Activated CD8-positive, alpha-beta memory T cell treated with anti-CD3 and anti-CD28 coated beads for 1 hour (primary cell): ENCODE data around the gene FERMT3.
"Not testable (repeated sequence)": the region's sequence is repeated elsewhere in the genome, so short reads cannot be mapped to it uniquely, and the experiment has no call there.

Experiments
- DNase-seq, 2 donors: peaks; one replicate each; pipeline ENCODE4 v3.0.0-alpha.2; 2020; ENCODE audit warnings: low read depth in 1 of 2; ENCODE audit errors: extremely low read depth in 1 of 2

FERMT3 gene

DNA sequence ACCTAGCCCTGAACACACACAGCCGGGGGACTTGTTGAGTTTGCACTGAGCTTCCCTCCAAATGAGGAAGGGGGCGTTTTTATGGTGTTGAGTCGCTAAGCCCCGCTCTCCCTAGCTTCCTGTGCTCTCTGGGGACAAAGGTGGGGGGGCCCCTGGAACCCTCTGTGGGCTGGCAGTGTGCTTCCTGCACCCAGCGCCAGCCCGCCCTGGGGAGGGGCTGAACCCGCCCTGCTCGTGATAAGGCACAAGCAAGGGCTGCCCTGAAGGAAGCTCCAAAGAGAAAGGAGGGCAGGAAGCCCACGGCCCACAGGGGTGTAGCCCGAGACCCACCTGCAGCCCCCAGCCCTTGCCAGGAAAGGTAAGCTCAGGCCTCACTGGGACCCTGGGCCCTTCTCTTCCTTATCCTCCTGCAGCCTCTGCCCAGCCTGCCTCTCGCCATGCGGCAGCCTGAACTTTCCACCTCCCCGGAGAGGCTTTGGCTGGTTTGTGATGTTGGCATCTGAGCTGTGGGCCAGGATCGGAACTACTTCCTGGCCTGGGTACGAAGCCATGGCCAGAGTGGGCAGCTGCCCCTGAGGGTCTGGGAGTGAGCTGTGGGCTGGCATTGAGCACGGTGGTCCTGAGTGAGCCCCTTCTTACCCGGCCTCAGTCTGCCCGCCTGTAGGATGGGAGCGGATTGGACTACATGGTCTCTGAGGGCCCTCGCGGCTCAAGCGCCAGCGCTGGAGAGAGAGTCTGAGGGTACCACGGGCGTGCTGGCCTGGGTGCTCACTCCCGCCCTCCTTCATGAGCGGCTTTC lies at the start of gene FERMT3:
TSS of gene FERMT3 (plus strand) at position 265 of the 799 bp plus-strand sequence. CDS start 644 bp downstream, outside the sequence.
- peak in 1 of 2 donors; percentile 53 for DNase-seq

DNA sequence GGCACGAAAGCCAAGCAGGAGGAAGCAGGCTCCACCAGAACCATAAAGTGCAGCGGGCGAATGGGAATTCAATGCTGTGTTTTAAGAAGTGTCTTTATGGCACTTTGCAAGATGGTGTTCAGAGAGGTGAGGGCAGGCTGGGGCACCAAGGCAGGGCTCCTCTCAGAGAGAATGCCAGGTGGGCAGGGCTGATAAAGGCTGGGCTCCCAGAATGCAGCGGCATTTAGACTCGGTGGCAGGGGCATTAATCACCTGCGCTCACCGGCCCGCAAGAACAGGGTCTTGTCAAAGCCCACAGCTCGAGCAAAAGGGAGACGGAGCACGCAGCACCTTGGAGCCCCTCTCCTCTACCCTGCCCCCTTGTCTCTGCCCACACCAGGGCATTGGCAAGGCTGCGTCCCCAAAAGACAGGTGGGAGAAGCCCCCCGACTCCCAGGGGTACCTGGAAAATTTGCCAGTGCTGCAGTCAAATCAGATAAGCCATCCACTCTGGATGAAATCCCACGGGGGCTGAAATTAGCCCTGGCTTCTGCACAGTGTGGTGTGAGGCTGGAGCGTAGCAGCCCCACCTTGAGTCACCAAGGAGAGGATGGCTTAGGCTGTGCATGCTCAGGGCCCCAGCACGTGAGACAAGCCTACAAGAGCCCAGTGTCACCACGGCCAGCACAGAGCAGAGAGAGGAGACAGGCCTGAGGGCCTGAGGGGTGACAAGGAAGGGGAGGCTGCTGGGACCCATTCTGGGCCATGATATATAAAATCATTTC lies 48.7 kb upstream of the FERMT3 start:
- no peak for DNase-seq

DNA sequence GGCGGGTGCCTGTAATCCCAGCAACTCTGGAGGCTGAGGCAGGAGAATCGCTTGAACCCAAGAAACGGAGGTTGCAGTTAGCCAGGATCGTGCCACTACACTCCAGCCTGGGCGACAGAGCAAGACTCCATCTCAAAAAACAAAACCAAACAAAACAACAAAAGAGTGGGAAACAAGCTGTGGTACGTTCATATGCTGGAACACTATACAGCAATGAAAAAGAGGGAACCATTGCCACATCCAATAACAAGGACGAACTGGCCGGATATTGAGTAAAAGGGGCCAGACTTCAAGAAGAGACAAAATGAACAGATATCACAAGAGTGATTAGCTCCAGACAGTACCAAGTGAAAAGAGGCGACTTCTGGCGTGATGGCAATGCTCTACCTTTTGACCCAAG lies 45.5 kb upstream of the FERMT3 start:
- no peak for DNase-seq

DNA sequence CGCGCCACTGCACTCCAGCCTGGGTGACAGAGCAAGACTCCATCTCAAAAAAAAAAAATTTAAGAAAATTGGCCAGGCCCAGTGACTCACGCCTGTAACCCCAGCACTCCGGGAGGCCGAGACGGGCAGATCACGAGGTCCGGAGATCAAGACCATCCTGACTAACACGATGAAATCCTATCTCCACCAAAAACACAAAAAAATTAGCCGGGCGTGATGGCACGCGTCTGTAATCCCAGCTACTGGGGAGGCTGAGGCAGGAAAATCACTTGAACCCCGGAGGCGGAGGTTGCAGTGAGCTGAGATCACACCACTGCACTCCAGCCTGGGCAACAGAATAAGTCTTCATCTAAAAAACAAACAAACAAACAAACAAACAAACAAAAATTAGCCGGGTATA lies 43.8 kb upstream of the FERMT3 start:
- DNase-seq = not testable (repeated sequence)

DNA sequence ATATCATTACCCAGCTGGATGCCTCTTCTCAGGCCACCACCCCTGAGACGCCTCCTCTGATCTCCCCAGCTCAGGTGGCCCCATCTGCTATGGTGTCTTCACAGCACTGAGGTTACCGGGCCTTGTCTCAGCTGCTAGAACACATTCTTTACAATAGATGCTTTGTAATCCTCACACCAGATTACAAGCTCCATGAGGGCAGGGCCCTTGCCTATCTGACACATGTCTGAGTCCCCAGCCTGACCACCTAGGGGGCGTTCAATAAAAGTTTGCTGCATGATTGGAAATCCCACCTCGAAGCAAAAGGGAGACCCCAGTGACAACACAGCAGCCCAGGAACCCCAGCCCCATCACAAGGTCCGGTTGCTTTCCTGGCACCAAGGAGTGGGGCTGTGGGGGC lies 42.6 kb upstream of the FERMT3 start:
- DNase-seq = no peak

DNA sequence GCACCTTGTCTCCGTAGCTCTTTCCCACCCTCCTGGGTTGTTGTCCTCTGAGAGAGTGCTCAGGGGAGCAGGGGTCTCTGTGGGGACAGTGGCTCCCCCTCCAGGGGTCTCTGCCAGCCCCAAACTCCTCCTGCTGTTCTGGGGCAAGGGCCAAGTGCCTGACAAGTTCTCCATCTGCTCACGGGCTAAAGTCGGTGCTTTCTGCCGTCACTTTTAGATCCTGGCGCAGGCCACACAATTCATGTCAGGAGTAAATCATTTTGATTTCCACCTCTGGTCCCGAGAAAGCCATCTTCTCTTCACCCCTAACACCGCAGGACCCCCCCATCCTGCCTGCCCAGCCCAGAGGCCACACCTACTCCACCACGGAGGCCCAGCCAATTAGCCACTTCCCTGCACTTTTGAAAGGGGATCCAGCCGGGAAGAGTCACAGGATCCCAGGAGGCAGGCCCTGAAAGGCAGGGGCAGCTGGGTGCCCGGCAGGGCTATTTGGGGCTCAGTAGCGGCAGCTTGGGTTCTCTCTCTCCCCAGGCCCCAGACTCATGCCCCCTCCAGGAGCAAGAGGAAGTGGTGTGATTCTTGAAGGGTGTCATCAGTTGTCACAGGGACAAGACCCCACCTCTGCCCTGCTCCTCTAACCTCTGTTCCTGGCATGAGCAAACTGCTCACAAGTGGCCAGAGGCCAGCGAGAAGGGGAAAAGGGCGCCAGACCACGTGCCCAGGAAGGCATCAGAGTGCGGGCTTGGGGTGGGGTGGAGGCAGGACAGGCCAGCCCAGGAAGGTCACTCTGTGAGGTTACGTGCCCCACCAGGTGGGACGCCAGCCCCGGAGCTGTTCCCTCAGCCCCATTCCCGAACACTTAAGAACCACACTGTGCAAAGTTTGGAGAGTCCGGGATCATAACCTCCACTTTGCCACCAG lies 41.9 kb upstream of the FERMT3 start:
- no peak for DNase-seq

DNA sequence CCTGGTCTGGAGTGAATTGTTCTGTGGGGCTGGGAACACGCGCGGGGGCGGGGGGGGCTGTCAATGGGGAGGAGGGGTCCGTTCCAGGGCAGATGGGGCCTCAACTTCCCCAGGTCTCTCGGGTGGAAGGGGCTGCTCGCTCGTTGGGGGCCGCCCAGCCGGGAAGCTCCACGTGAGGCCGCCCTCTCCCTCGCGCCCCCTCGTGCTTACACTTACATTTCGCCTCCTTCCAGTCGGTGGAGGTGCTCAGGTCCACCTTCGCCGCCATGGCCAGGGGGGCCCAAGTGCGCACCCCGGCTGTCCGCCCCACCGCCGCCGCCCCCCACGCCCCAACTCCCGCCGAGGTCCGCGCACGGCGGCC lies 41.1 kb upstream of the FERMT3 start:
- no peak for DNase-seq

DNA sequence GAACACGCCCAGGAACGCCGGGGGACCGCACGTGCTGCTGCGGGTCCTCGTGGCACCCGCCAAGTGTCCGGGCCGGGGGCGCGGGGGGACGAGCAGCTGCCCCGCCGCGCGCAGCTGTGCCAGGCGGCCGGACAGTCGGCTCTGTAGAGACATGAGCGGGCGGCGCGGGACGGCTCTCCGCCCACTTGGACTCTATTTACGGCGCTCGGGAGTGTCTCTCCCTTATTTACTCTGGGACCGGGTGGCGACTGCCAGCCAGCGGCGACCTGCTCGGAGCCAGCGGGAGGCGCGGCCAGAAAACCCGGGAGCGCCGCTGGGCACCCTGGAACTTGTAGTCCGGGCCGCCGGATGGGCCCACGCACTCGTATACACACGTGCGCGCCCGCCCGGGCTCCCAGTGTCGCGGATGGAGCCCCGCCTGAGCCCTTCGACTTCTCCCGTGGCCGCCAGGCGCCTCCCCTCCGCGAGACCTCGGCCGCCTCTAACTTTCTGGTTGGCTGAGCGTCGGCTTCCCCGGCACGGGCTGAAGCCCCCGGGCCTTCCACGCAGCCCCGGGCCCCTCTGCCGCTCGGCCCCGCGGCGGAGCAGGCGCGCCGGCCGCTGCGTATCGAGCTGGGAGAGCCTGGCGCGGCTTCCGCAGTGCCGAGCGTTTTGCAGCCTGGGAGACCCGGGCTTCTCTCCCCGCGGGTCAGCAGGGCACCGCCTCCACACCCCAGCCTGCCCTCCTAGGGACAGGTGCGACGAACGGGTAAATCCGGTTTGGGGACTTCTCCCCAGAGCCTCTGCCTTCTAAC lies 40.5 kb upstream of the FERMT3 start, which contains the start of gene MACROD1:
TSS of gene MACROD1 (minus strand) at position 272 of the 794 bp plus-strand sequence. CDS start at position 153, 119 bp downstream.
- peak; percentile 57 to 62 for DNase-seq

DNA sequence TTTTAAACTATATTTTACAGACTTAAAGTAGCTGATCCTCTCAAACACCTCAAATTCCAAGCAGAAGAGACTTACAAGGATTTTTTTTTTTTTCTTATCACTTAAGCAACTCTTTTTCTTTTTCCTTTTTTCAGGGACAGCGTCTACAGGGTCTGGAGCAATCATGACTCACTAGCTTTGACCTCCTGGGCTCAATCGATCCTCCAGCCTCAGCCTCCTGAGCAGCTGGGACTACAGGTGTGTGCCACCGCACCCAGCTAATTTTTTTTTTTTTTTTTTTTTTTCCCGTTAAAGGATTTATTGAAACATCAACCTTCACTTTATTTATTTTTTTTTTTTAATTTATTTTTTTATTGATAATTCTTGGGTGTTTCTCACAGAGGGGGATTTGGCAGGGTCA lies 36.1 kb upstream of the FERMT3 start:
- no peak for DNase-seq

DNA sequence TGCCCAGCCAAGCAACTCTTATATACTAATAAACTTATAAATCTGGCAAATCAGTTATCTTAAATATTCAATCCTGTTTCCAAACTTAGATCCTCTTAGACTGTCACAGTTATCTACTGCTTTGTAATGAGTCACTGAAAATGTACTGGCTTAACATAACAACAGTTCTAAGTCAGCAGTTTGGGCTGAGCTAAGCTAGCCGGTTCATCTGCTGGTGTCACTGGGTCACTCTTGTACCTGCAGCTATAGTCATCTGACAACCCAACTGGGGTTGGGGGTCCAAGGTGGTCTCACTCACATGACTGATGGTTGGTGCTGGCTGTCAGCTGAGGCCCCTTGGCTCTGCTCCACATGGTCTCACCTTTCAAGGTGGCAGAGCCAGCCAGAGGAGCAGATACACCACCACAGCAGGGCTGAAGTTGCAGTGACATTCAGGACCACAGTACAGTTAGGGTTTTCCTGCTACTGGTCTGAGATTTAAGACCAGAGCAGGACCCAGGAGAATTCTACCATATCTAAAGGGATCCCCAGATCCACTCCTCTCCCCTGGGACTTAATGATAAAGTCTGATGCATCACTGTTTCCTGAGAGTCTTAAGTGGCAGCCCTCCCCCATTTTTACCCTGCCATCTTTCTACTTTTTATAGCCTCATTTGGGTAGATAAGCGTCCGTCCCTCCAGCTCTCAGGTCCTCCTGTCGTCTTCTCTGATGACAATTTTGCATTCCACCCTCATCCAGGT lies 32.7 kb upstream of the FERMT3 start:
- no peak for DNase-seq

DNA sequence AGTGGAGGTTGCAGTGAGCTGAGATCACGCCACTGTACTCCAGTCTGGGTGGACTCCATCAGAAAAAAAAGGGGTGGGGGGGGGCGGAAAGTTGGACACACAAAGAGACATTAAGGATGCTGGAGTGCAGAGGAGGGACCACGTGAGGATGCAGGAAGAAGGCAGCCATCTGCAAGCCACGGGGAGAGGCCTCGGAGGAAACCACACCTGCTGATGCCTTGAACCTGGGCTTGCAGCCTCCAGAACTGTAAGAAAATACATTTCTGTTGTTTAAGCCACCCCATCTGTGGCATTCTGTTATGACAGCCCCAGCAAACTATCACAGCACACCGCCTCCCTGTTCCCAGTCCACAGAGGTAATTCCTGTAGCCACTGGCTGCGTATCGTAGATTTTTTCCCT lies 29.8 kb upstream of the FERMT3 start:
- no peak for DNase-seq

DNA sequence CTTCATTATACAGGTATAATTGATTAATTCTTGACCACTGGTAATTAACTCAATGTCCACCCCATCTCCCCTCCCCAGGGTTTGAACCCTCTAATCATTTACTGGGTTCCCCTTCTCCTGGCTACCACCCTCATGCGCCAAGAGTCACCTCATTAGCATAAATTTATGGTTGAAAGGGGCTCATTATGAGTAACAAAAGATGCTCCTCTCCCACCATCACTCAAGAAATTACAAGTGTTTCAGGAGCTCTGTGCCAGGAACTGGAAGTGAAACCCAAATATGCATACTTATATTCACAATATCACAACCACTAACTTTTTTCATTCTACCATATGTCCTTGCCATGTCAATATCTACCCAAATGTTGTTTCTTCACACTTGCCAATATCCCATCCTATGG lies 28.3 kb upstream of the FERMT3 start:
- DNase-seq = no peak

DNA sequence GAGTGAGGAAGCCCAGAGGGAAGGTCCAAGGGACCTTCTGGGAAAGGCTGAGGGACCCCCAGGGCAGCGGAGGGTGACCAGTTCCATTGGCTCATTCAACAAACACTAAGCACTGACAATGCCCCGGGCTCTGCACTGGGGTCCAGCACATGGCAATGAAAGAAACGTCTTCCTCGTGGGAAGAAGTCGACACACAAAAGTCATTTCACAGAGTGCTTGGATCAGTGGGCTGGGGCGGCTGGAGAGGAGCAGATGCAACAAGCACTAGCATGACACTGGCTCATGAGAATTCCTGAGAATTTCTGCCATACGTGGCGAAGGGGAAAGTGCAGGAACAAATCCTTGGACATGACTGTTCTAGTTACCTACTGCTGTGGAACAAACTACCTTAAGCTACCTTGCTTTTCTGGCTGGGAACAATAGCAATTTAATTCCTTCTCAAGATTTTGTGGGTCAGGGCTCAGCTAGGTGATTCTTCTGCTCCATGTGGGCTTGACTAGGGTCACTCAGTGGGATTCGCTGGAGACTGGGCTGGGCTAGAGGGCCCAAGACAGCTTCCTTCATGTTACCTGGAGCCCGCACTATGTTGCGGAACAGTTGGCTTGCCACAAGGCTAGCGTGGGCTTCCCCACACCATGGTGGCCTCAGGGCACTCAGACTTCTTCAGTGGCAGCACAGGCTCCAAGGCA lies 27.4 kb upstream of the FERMT3 start:
- DNase-seq = no peak

DNA sequence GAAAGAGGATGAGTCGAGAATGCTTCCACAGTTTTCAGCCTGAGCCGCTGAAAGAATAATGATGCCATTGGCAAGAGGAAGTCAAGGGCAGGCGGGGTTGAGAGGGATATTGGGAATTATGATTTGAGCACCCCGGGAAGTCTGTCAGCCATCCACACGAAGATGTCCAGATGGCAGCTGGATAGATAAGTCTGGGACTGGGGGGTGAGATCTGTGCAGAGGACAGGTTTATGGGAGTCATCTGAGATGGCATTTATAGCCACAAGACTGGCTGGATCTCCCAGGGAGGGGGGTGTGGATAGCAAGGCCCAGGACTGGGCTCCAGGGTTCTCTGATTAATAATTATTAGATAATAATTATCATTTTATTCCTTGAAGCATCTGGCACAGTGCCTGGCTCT lies 25.6 kb upstream of the FERMT3 start:
- DNase-seq = no peak

DNA sequence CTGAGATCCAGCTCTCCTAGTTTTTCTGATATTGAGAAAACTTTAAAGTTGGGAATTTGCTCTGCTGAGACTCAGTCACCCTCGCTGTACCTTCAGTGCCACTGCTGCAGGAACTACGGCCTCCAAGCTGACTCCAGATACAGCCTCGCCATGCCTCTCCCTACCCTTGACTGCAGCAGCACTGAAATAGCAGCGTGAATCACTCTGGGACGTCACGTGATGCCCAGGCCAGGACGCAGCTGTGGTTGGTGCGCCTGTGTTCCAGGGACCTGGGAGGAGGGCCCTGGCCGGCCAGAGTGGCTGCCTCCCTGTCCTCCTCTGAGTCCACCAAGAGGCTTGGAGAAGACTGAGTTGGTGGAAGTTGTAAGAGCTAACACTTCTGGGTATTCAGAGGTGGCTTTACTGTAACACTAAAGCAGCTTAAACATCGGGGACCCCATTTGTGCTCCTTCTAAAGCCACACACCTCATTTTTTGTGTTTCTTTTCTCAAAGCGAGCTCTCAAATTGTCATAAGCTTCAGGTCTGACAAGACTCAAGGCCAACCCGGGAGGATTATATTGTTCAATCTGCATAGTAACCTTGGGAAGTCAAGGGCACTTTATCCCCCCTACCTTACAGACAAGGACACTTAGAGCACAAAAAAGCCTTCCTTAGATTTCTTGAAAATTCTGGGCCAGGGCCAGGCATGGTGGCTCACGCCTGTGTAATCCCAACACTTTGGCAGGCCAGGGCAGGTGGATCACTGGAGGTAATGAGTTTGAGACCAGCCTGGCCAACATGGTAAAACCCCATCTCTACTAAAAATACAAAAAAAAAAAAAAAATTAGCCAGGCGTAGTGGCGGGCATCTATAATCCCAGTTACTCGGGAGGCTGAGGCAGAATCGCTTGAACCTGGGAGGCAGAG lies 24.8 kb upstream of the FERMT3 start:
- no peak for DNase-seq

DNA sequence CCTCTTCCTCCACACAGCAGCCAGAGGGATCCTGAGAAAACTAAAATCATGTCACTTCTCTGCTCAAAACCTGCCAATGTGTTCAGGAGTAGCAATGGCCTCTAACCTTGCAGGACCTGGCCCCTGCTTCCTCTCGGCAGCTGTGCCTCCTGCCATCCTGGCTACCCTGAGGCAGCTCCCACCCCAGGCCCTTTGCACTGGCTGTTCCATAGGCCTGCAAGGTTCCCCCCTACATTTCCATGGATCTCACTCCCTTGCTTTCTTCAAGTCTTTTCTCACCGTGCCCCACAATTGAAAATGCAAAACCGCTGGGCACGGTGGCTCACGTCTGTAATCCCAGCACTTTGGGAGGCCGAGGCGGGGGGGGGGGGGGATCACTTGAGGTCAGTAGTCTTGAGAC lies 22.6 kb upstream of the FERMT3 start:
- no peak for DNase-seq

DNA sequence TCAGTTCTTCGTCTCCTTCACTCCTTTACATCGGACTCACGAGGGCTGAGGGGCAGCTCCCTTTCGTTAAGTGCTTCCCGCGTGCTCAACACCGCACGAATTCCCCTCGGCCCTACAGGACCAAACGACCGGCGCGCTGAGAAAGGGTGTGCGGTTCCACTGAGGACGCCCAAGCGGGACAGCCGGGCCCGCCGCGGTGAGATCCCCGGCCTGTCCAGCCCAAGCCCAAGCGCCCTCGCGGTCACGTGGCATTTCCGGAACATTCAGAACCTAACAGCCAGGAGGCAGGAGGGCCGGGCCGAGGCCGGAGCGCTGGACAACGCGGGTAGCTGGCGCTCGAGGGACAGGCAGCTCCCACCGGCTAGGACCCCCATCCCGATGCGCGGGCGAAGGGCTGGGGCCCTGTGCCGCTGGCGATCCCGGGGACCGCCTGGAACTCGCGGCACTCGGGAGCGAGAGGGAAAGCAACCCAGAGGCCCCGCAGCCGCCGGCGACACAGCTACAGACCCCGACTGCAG lies 21.3 kb upstream of the FERMT3 start:
- no peak for DNase-seq
